CD4-positive, alpha-beta memory T cell (primary cell): ENCODE measurements around the gene INO80. TPM values are rescaled to one million over a fixed set of nuclear protein-coding genes. Genes with fewer than 3 reads are reported as not detected.
A peak's percentile ranks its signal among the peaks of the same experiment; 100 is the strongest.

ENCODE experiments used
- CTCF ChIA-PET: fragments of 350-600 bp; sonication (Branson Sonifier 250); formaldehyde crosslinking; loops from one replicate; lab custom pipeline; 2021; ENCODE audit warnings: inconsistent platforms; ENCODE audit not compliant: partially characterized antibody; lab: Charles Lee
- POLR2A ChIA-PET: fragments of 350-600 bp; sonication (Branson Sonifier 250); formaldehyde crosslinking; loops from one replicate; lab custom pipeline; 2021; ENCODE audit not compliant: partially characterized antibody; lab: Charles Lee
- DNase-seq, 5 donors: peaks; one replicate each; pipeline versions ENCODE4 v3.0.0 to v3.0.0-alpha.2; 2020 to 2022; ENCODE audit warnings: mixed read lengths in 1 of 5
- H3K27ac ChIP-seq: one replicate; pipeline ENCODE4 v1.7.0; 2013; ENCODE audit warnings: low read depth, low read length
- H3K27me3 ChIP-seq: 2 replicates; pipeline ENCODE4 v1.7.0; 2013; ENCODE audit warnings: mild to moderate bottlenecking, low read length, moderate library complexity; ENCODE audit not compliant: insufficient read depth
- H3K36me3 ChIP-seq: 2 replicates; pipeline ENCODE4 v1.7.0; 2013; ENCODE audit warnings: mild to moderate bottlenecking, low read length, moderate library complexity; ENCODE audit not compliant: insufficient read depth
- H3K4me1 ChIP-seq: 2 replicates; pipeline ENCODE4 v1.7.0; 2013; ENCODE audit warnings: mild to moderate bottlenecking, low read length, moderate library complexity; ENCODE audit not compliant: insufficient read depth
- H3K4me3 ChIP-seq, 2 donors: one replicate each; pipeline ENCODE4 v1.7.0; 2013; ENCODE audit warnings: low read length in 2 of 2, mild to moderate bottlenecking in 1 of 2
- H3K9me3 ChIP-seq, 2 donors: one replicate each; pipeline ENCODE4 v1.7.0; 2013; ENCODE audit warnings: low read length in 2 of 2, control low read depth in 1 of 2; ENCODE audit not compliant: control insufficient read depth in 1 of 2
- H3K27ac Mint-ChIP-seq, 7 donors: one replicate each; pipeline ENCODE4 v1.8.0; 2020 to 2021; ENCODE audit warnings: mixed read lengths in 7 of 7, mild to moderate bottlenecking in 6 of 7, inconsistent platforms in 3 of 7, moderate library complexity in 3 of 7
- H3K27me3 Mint-ChIP-seq, 2 donors: one replicate each; pipeline ENCODE4 v1.8.0; 2020 to 2021; ENCODE audit warnings: mixed read lengths in 2 of 2
- H3K36me3 Mint-ChIP-seq, 2 donors: one replicate each; pipeline ENCODE4 v1.8.0; 2020 to 2021; ENCODE audit warnings: mixed read lengths in 2 of 2, inconsistent platforms in 1 of 2, mild to moderate bottlenecking in 1 of 2
- H3K4me1 Mint-ChIP-seq, 4 donors: one replicate each; pipeline ENCODE4 v1.8.0; 2020 to 2021; ENCODE audit warnings: mixed read lengths in 4 of 4, mild to moderate bottlenecking in 1 of 4
- H3K4me3 Mint-ChIP-seq, 8 donors: one replicate each; pipeline ENCODE4 v1.8.0; 2020 to 2021; ENCODE audit warnings: mixed read lengths in 8 of 8, mild to moderate bottlenecking in 7 of 8, moderate library complexity in 6 of 8, inconsistent platforms in 3 of 8
- H3K9me3 Mint-ChIP-seq, 8 donors: one replicate each; pipeline ENCODE4 v1.8.0; 2020 to 2021; ENCODE audit warnings: mixed read lengths in 8 of 8, mild to moderate bottlenecking in 5 of 8, inconsistent platforms in 3 of 8, moderate library complexity in 1 of 8
- intact Hi-C: fragments of 100-400 bp; cut with micrococcal nuclease; formaldehyde crosslinking; loops from one replicate; pipeline ENCODE4 v1.15.1; 2023
- polyA plus RNA-seq, 2 donors: library from polyadenylated mRNA; unstranded; fragments of 300-500 nt; fragmentation: Illumina TruSeq; gene quantifications; one replicate each; pipeline ENCODE4 v1.2.3, GENCODE V29; 2021
- total RNA-seq, 2 experiments: library from RNA; stranded (reverse); gene quantifications; one replicate each; pipeline ENCODE4 v1.2.3, GENCODE V29; 2021

INO80 gene
- total and polyA plus RNA-seq, 4 experiments from 2014 or later, result 1.5 to 34.4 (median 18.2) TPM

DNA sequence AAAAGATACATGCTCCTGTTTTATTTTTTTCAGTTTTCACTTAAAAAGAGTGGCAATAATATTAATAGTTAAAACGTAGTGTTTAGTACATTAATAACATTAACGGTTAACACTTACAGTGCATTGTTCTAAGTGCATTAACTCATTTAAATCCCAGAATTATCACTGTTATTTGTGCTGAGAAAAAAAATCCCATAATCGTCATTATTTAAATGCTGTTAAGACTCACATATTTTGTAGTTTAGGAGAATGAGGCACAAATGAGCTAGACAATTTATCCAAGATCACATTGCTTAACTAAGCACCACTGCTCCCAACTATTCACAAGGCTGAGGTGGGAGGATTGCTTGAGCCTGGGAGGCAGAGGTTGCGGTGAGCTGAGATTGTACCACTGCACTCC lies 127.9 kb downstream of the INO80 start:
- H3K36me3 Mint-ChIP-seq, result peaks cover 56 to 71% of the 10 kb centered on the region in 2 donors
- H3K4me3 ChIP-seq, result no peak overlapping the region
- H3K36me3 ChIP-seq, result peaks cover 40% of the 10 kb centered on the region
- no peaks in the 10 kb centered on the region for H3K27me3 Mint-ChIP-seq
- ChIA-PET CTCF (no interaction called here), POLR2A (no interaction called here)
- H3K9me3 Mint-ChIP-seq, result no peaks in the 10 kb centered on the region
- no peaks in the 10 kb centered on the region for H3K4me1 ChIP-seq
- no peak overlapping the region for H3K4me3 Mint-ChIP-seq
- H3K9me3 ChIP-seq, result no peaks in the 10 kb centered on the region
- H3K27ac Mint-ChIP-seq, result no peak overlapping the region
- H3K27me3 ChIP-seq, result no peaks in the 10 kb centered on the region
- no peak for DNase-seq
- no peaks in the 10 kb centered on the region for H3K4me1 Mint-ChIP-seq
- no peak overlapping the region for H3K27ac ChIP-seq
- intact Hi-C loops, result no loop called here

DNA sequence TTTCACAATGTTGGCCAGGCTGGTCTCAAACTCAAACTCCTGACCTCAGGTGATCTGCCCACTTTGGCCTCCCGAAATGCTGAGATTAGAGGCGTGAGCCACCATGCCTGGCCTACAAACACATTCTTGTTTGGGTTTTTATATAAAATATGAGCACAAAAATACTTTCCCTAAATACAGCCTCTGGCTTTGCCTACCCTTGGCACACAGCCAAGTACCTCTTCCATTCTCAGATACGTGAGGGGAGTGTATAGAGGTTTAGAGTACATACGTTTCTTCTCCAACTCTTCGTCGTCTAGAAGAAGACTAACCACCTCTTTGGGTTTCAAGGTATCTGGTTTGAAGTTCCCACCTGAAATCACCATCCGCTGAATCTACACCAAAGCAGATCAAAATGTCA lies 129.3 kb downstream of the INO80 start:
- Mint-ChIP-seq H3K27ac (peak overlapping the region in 1 of 7 donors; percentile 13), H3K4me3 (no peak overlapping the region), H3K36me3 (peaks cover 66 to 79% of the 10 kb centered on the region in 2 donors)

DNA sequence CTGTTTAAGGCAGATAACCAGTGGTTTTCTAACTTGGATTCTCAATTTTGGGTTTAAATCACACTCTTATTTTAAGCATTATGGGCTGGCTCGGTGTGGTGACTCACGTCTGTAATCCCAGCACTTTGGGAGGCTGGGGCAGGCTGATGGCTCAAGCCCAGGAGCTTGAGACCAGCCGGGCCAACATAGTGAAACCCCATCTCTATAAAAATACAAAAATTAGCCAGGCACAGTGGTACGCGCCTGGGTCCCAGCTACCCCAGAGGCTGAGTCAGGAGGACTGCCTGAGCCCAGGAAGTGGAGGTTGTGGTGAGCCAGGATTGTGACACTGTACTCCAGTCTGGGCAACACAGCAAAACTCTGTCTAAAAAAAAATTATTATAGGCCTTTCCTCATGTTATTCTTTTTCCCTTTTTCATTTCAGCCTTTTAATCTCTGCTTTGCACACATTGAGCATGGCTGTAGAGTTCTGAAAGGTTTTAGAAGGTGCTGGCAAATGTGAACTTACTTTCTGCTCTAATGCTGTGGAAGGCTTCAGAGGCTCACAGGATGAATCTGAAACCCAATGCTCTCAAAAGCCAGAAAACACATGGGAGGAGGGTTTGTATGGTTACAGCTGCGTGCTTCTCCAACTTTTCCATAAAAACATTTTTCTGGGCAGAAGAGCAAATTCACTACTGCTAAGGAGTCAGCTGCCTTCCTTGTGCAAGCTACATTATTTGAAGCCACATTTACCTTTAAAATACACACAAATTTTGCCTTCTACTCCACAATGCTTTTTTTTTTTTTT lies 130.3 kb downstream of the INO80 start:
- peaks cover 0 to 2% (median 0%) of the 10 kb centered on the region in 8 donors for H3K9me3 Mint-ChIP-seq
- POLR2A ChIA-PET, result interaction anchor here (0.6 kb wide), 1 partner anchor 93 kb away, joined by 3 read pairs; no protein-coding TSS in a partner anchor
- Histone ChIP-seq H3K27me3 (no peaks in the 10 kb centered on the region), H3K4me3 (no peak overlapping the region), H3K36me3 (peaks cover 63% of the 10 kb centered on the region), H3K9me3 (no peaks in the 10 kb centered on the region), H3K27ac (no peak overlapping the region), H3K4me1 (no peaks in the 10 kb centered on the region)
- H3K4me1 Mint-ChIP-seq, result no peaks in the 10 kb centered on the region
- peaks cover 66 to 82% of the 10 kb centered on the region in 2 donors for H3K36me3 Mint-ChIP-seq
- no peaks in the 10 kb centered on the region for H3K27me3 Mint-ChIP-seq
- CTCF ChIA-PET, result interaction anchor here (0.6 kb wide), 1 partner anchor 17 kb away, joined by 3 read pairs; no protein-coding TSS in a partner anchor
- H3K27ac Mint-ChIP-seq, result peak overlapping the region in 1 of 7 donors; percentile 76
- intact Hi-C loops, result no loop called here
- H3K4me3 Mint-ChIP-seq, result no peak overlapping the region
- DNase-seq, result no peak

More for the DNA sequence above, 129.3 kb downstream of the INO80 start:
- Histone ChIP-seq H3K27me3 (no peaks in the 10 kb centered on the region), H3K27ac (no peak overlapping the region), H3K4me3 (no peak overlapping the region), H3K36me3 (peaks cover 52% of the 10 kb centered on the region), H3K4me1 (no peaks in the 10 kb centered on the region), H3K9me3 (no peaks in the 10 kb centered on the region)
- CTCF ChIA-PET, result no interaction called here
- H3K4me1 Mint-ChIP-seq, result no peaks in the 10 kb centered on the region
- H3K9me3 Mint-ChIP-seq, result peaks cover 0 to 2% (median 0%) of the 10 kb centered on the region in 8 donors
- POLR2A ChIA-PET, result no interaction called here
- no peak for DNase-seq
- intact Hi-C loops, result no loop called here
- H3K27me3 Mint-ChIP-seq, result no peaks in the 10 kb centered on the region

DNA sequence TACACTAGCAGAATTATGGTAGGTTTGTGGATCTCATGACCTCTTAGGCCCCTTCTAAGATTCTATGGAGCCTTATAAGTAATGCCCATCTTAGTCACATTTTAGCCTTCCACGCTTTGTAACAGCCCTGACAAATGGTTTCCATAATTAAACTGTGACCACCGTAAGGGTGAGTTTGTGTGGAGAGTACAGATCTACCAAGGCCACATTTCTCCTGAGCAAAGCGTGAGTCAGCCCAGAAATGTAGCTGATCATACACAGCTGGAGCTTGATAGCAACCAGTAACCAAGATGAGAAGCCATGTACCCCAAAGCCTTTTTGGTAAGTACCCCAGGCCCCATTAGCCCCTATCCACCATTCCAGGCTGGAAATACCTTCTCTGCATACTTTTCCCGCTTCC lies 131.1 kb downstream of the INO80 start:
- H3K9me3 Mint-ChIP-seq, result peaks cover 0 to 2% (median 0%) of the 10 kb centered on the region in 8 donors
- CTCF ChIA-PET, result interaction anchor here (0.6 to 1.0 kb wide), 2 partner anchors 12 to 16 kb away, joined by 3 read pairs; no protein-coding TSS in a partner anchor

DNA sequence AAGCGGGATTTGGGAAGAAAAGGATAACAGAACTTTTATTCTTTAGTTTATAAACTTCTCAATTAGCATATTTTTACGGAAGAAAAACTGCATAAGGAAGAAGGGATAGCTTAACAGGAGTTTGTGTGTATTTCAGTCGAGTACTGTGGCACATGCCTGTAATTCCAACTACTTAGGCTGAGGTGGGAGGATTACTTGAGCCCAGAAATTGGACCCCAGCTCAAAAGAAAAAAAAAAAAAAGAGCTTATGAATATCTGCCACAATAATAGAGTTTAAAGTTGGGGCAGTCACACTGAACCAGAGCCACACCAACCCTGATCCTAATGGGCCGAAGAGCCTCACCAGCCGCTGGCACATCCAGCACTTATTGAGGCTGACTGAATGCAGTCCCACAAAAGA lies 131.7 kb downstream of the INO80 start:
- Histone ChIP-seq H3K27ac (no peak overlapping the region), H3K27me3 (no peaks in the 10 kb centered on the region), H3K4me1 (no peaks in the 10 kb centered on the region), H3K4me3 (no peak overlapping the region), H3K9me3 (no peaks in the 10 kb centered on the region), H3K36me3 (peaks cover 68% of the 10 kb centered on the region)
- H3K4me1 Mint-ChIP-seq, result no peaks in the 10 kb centered on the region
- intact Hi-C loops, result no loop called here
- H3K36me3 Mint-ChIP-seq, result peaks cover 66 to 82% of the 10 kb centered on the region in 2 donors
- H3K27ac Mint-ChIP-seq, result no peak overlapping the region
- ChIA-PET POLR2A (no interaction called here), CTCF (interaction anchor here (1.0 kb wide), 1 partner anchor 12 kb away, joined by 3 read pairs; no protein-coding TSS in a partner anchor)
- DNase-seq, result no peak
- H3K4me3 Mint-ChIP-seq, result no peak overlapping the region
- H3K27me3 Mint-ChIP-seq, result no peaks in the 10 kb centered on the region
- peaks cover 0 to 2% (median 0%) of the 10 kb centered on the region in 8 donors for H3K9me3 Mint-ChIP-seq

More for the DNA sequence above, 131.1 kb downstream of the INO80 start:
- intact Hi-C loops, result no loop called here
- Histone ChIP-seq H3K36me3 (peaks cover 68% of the 10 kb centered on the region), H3K27ac (no peak overlapping the region), H3K27me3 (no peaks in the 10 kb centered on the region), H3K9me3 (no peaks in the 10 kb centered on the region), H3K4me3 (no peak overlapping the region), H3K4me1 (no peaks in the 10 kb centered on the region)
- Mint-ChIP-seq H3K27ac (peak overlapping the region in 1 of 7 donors; percentile 67), H3K36me3 (peaks cover 66 to 82% of the 10 kb centered on the region in 2 donors), H3K4me1 (no peaks in the 10 kb centered on the region), H3K4me3 (no peak overlapping the region), H3K27me3 (no peaks in the 10 kb centered on the region)
- POLR2A ChIA-PET, result no interaction called here
- no peak for DNase-seq

DNA sequence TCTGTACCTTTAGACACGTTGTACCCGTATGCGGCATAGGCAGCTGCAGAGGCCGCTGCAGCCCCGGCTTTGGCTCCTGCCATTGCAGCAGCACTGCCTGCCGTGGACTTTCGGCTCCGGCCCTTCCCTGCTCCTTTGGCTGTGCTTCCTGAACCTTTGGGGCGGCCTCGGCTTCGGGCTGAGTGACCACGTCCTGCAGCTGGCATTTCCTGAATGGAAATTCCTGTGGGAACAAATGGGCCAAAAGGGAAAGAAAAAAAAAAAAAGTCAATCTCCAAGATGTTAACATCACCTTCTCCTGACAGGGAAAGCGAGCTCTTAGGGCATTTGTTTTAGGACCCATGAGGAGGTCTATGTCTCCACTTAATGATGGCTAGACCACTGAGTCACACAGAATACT lies 133.2 kb downstream of the INO80 start:
- Mint-ChIP-seq H3K27me3 (no peaks in the 10 kb centered on the region), H3K27ac (no peak overlapping the region), H3K4me3 (no peak overlapping the region), H3K9me3 (peaks cover 0 to 2% (median 0%) of the 10 kb centered on the region in 8 donors), H3K36me3 (peaks cover 71 to 90% of the 10 kb centered on the region in 2 donors), H3K4me1 (no peaks in the 10 kb centered on the region)
- H3K4me1 ChIP-seq, result no peaks in the 10 kb centered on the region
- peaks cover 65% of the 10 kb centered on the region for H3K36me3 ChIP-seq
- POLR2A ChIA-PET, result interaction anchor here (1.2 kb wide), 1 partner anchor 134 kb away, joined by 3 read pairs; the partner anchor contains the start of gene INO80
- intact Hi-C loops, result no loop called here
- H3K4me3 ChIP-seq, result no peak overlapping the region
- H3K9me3 ChIP-seq, result no peaks in the 10 kb centered on the region
- no peak overlapping the region for H3K27ac ChIP-seq
- H3K27me3 ChIP-seq, result no peaks in the 10 kb centered on the region
- no peak for DNase-seq
- CTCF ChIA-PET, result interaction anchor here (0.5 to 1.0 kb wide), 3 partner anchors 32 to 182 kb away, joined by 3 read pairs; no protein-coding TSS in a partner anchor

DNA sequence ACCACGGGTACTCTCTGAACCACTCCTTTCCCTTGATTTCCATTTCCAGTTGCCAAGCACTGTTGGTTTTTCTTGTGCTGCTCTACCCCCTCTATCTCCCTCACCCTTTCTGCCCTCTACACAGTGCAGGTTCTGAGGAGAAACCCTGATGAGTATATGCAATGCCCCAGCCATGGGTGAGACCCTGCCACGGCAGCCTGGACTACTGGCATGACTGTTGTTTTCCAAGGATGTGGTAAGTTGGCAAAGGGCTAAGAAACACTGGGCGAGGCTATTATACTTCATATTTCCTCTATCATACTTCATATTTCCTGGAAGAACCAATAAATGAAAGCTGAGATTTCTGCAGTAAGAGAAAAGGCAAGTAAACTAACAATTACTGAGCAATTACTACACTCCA lies 134.9 kb downstream of the INO80 start:
- H3K36me3 Mint-ChIP-seq, result peaks cover 70 to 87% of the 10 kb centered on the region in 2 donors
- no peak overlapping the region for H3K4me3 Mint-ChIP-seq
- H3K27me3 Mint-ChIP-seq, result no peaks in the 10 kb centered on the region
- no peaks in the 10 kb centered on the region for H3K4me1 Mint-ChIP-seq
- Histone ChIP-seq H3K27ac (no peak overlapping the region), H3K4me3 (no peak overlapping the region), H3K9me3 (no peaks in the 10 kb centered on the region), H3K36me3 (peaks cover 58% of the 10 kb centered on the region), H3K4me1 (no peaks in the 10 kb centered on the region), H3K27me3 (no peaks in the 10 kb centered on the region)
- intact Hi-C loops, result no loop called here
- no peak for DNase-seq
- ChIA-PET POLR2A (no interaction called here), CTCF (interaction anchor here (0.8 kb wide), 2 partner anchors 28 to 75 kb away, joined by 3 read pairs; partner anchors contain the start of gene CHAC1)
- peak overlapping the region in 2 of 7 donors; percentile 2 to 15 for H3K27ac Mint-ChIP-seq
- H3K9me3 Mint-ChIP-seq, result peaks cover 0 to 2% (median 0%) of the 10 kb centered on the region in 8 donors
